Measurements from ENCODE around the gene DIPK1A. TPM values are rescaled to one million over a fixed set of nuclear protein-coding genes. Genes with fewer than 3 reads are reported as not detected.

The DIPK1A gene
- 7.3 TPM for total RNA-seq
- long read RNA-seq, transcript FAM69A-201 (5 exons, 2,574 nt): major isoform, 9 of 10 reads
- long read RNA-seq, partial matches to known transcripts: 0 of 10 reads
- long read RNA-seq, other reads (novel, unspliced or antisense): 1 of 10 reads

GRCh38 chr1:92961131-92961895 is at the start of gene DIPK1A:
Gene DIPK1A, minus strand, starts transcription at chr1:92961462. Its CDS starts 33 bp downstream, at chr1:92961429.
- ATAC-seq (peak; percentile 90), DNase-seq (peak; percentile 89)
- intact Hi-C loops (cut with micrococcal nuclease): no loop called here

- no peak for DNase-seq
- intact Hi-C loops (cut with micrococcal nuclease): no loop called here
Measured at GRCh38 chr1:93007941-93008577, 46.8 kb upstream of the DIPK1A start.

GRCh38 chr1:93005252-93005598 is 44.0 kb upstream of the DIPK1A start:
- intact Hi-C loops (cut with micrococcal nuclease): no loop called here
- DNase-seq: no peak
- ATAC-seq: no peak

More at GRCh38 chr1:93007941-93008577, 46.8 kb upstream of the DIPK1A start:
- no peak for ATAC-seq

GRCh38 chr1:93004566-93005251 is 43.4 kb upstream of the DIPK1A start:
- intact Hi-C loops (cut with micrococcal nuclease): no loop called here
- no peak for DNase-seq
- ATAC-seq: no peak

- DNase-seq (no peak), ATAC-seq (no peak)
- intact Hi-C loops (cut with micrococcal nuclease): no loop called here
Measured at GRCh38 chr1:93003981-93004380, 42.7 kb upstream of the DIPK1A start.

GRCh38 chr1:93002781-93003180 is 41.5 kb upstream of the DIPK1A start:
- no peak for DNase-seq
- no peak for ATAC-seq
- intact Hi-C loops (cut with micrococcal nuclease): no loop called here

GRCh38 chr1:93001893-93002292 is 40.6 kb upstream of the DIPK1A start:
- ATAC-seq (no peak), DNase-seq (no peak)
- intact Hi-C loops (cut with micrococcal nuclease): no loop called here

- no peak for DNase-seq
- ATAC-seq: no peak
- intact Hi-C loops (cut with micrococcal nuclease): no loop called here
Measured at GRCh38 chr1:93000751-93001175, 39.5 kb upstream of the DIPK1A start.

GRCh38 chr1:93000291-93000690 is 39.0 kb upstream of the DIPK1A start:
- ATAC-seq: no peak
- no peak for DNase-seq
- intact Hi-C loops (cut with micrococcal nuclease): no loop called here

- DNase-seq (no peak), ATAC-seq (no peak)
- intact Hi-C loops (cut with micrococcal nuclease): no loop called here
Measured at GRCh38 chr1:92998821-92999220, 37.6 kb upstream of the DIPK1A start.

- intact Hi-C loops (cut with micrococcal nuclease): loop anchor here (2.0 kb wide), 1 partner anchor 137 kb away; no protein-coding TSS in a partner anchor
- ATAC-seq (no peak), DNase-seq (no peak)
Measured at GRCh38 chr1:92995441-92996430, 34.5 kb upstream of the DIPK1A start.

GRCh38 chr1:92994105-92994712 is 32.9 kb upstream of the DIPK1A start:
- DNase-seq (no peak), ATAC-seq (peak; percentile 94)
- intact Hi-C loops (cut with micrococcal nuclease): loop anchor here (2.0 kb wide), 1 partner anchor 135 kb away; no protein-coding TSS in a partner anchor

- intact Hi-C loops (cut with micrococcal nuclease): no loop called here
- no peak for ATAC-seq
- no peak for DNase-seq
Measured at GRCh38 chr1:92993581-92993980, 32.3 kb upstream of the DIPK1A start.

- DNase-seq (no peak), ATAC-seq (no peak)
- intact Hi-C loops (cut with micrococcal nuclease): no loop called here
Measured at GRCh38 chr1:92992877-92993276, 31.6 kb upstream of the DIPK1A start.

- intact Hi-C loops (cut with micrococcal nuclease): no loop called here
- DNase-seq: no peak
- ATAC-seq: no peak
Measured at GRCh38 chr1:92992054-92992453, 30.8 kb upstream of the DIPK1A start.

GRCh38 chr1:92990828-92991227 is 29.6 kb upstream of the DIPK1A start:
- DNase-seq (no peak), ATAC-seq (no peak)
- intact Hi-C loops (cut with micrococcal nuclease): loop anchor here (1.0 kb wide), 1 partner anchor 131 kb away; no protein-coding TSS in a partner anchor

GRCh38 chr1:92989936-92990583 is 28.8 kb upstream of the DIPK1A start:
- ATAC-seq: no peak
- intact Hi-C loops (cut with micrococcal nuclease): loop anchor here (1.0 kb wide), 1 partner anchor 130 kb away; no protein-coding TSS in a partner anchor

GRCh38 chr1:92989253-92989652 is 28.0 kb upstream of the DIPK1A start:
- intact Hi-C loops (cut with micrococcal nuclease): no loop called here
- ATAC-seq (no peak), DNase-seq (no peak)

More at GRCh38 chr1:92989936-92990583, 28.8 kb upstream of the DIPK1A start:
- no peak for DNase-seq
